AG08395 (cell line): ENCODE data around the gene XBP1.
"Not testable (repeated sequence)": the region's sequence is repeated elsewhere in the genome, so short reads cannot be mapped to it uniquely, and the experiment has no call there.

Experiments used
- DNase-seq: peaks from one replicate; pipeline ENCODE4 v3.0.0; 2012; ENCODE audit warnings: mixed read lengths, low spot score

XBP1 gene

DNA sequence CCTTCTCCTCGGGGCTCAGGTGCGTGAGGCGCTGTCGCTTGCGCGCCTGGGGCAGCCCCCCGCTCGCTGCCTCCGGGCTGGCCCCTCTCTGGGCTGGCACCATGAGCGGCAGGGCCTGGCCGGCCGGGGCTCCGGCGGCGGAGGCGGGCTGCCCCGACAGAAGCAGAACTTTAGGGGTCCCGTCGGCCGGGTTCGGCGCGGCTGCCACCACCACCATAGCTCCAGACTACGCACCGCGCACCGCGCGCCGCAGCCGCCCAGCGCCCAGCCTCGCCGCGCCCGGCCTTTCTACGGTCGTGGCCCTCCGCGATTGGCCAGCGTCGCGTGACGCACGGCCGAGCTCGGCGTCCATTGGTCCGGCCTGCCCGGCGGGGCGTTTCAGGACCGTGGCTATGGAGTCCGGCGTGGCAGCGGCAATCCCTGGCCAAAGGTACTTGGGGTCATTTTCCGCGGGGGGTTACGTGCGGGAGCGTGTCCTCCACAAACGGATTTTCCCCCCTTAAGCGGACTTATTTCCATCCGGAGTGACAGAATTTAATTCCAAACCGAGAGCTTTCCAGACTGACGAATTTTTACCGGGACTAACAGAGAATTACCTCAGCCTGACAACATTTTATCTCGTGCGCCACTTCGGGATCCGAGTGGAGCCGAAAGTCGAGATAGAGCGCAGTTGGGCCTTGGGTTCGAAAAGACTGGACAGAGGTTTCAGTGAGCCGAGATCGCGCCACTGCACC, at the start of gene XBP1:
XBP1 (minus strand) TSS at position 262 of the 734 bp plus-strand sequence.
- peak; percentile 99 for DNase-seq

DNA sequence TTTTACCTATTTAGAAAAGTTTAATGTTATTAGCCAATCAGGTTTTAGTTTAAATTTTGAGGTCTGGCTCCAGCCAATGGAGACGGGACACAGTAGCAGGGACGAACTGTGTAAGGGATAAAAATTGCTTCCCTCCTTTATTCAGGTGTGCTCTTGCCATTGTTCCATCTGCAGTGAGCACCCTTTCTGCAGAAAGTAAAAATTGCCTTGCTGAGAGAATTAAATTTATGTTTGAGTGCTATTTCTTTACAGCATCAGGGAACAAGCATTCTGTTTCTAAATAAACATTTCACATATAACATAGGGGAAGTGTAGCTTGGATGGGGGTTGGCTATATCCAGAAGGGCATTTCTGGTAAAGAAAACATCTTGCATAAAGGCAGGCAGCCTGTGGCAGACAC, 46.6 kb upstream of the XBP1 start:
- no peak for DNase-seq

DNA sequence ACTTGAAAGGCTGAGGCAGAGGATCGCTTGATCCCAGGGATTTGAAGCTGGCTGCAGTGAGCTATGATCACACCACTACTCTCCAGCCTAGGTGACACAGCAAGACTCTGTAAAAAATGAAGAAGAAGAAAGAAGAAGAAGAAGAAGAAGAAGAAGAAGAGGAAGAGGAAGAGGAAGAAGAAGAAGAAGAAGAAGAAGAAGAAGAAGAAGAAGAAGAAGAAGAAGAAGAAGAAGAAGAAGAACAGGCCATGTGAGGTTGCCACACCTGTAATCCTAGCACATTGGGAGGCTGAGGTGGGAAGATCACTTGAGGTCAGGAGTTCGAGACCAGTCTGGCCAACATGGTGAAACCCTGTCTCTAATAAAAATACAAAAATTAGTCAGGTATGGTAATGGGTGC, 43.9 kb upstream of the XBP1 start:
- not testable (repeated sequence) for DNase-seq

DNA sequence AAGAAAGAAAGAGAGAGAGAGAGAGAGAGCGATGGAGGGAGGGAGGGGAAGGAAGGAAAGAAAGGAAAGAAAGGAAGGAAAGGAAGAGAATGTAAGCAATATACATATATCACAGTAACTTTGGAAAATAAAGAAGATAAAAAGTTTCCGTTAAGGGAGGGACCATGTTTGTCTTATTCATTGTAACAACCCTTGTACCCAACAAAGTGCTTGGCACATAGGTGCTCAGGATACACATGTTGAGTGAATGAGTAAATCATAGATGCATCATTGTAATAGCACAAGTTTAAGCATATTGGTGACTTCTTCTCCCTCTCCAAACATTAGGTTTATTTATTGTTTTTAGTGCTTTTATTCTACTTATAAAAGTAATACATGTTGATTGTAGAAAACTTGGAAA, 43.3 kb upstream of the XBP1 start:
- no peak for DNase-seq

DNA sequence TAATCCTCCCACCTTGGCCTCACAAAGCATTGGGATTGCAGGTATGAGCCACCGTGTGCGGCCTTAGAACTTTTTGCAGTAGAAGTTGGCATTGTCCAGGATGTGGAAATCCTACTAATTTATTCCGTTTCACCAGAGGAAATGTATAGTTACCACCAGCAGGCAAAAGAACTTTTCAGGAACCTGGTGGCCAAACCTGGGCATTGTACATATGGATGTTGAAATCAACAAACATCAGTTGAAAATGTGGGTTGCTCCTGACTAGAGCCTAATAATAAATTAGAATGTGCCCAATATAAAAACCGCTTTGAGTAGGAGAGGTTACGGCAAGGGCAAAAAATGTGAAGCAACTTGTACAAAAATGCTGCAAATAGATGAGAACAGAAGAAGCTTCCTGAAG, 40.7 kb upstream of the XBP1 start:
- DNase-seq, result no peak

DNA sequence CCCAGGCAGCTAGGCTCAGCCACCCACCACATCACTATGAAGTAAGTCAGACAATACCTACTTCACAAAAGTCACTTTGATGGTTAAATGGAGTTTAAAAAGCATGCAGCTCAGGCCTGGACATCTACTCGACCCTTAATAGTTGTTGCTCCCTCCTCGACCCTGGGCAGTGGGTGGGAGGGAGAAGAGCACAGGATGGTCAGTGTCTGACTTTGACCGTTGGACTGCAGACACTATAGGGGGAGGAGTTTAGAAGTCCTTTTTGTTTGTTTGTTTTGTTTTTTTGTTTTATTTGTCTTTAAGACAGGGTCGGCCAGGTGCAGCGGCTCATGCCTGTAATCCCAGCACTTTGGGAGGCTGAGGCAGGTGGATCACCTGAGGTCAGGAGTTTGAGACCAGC, 38.6 kb upstream of the XBP1 start:
- no peak for DNase-seq

DNA sequence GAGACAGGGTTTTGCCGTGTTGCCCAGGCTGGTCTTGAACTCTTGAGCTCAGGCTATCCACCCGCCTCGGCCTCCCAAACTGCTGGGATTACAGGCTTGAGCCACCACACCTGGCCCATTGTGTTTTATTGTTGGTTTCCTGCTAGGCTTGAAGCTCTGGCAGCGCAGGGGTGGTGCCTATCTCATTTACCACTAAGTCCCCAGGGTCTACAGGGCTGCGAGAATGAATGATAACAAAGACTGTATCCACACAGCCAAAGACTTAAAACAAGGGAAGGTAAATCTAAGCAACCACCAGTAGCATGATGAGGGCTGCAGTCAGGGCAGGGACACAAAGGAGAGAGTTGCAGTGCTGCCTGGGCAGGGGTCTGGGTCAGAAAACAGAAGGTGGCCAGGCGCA, 37.3 kb upstream of the XBP1 start:
- no peak for DNase-seq

DNA sequence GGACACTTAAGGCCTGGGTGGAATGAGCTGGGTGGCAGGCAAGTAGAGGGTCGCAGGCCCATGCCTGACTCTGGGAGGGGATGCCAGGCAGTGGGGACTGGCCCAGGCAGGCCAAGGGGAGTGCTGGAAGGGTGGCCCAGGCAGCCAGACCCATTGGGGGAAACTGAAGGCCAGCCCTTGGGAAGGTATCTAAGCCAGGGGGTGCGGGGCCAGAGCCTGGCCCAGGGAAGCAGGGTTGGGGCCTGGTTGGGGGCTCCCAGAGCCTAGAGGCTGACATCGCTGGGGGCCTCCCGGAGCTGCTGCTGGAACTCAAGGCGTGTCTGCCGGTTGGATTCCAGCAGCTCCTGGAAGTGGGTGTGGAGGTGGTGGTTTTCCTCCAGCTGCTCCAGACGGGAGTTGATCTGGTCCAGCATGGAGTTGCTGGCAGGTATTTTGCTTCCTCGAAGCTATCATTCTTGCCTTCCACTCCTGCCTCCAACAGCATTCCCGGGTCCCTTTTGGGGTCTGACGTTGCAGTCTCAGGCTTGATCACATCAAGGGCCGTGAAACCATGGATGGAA, 35.3 kb upstream of the XBP1 start:
- DNase-seq, result no peak

DNA sequence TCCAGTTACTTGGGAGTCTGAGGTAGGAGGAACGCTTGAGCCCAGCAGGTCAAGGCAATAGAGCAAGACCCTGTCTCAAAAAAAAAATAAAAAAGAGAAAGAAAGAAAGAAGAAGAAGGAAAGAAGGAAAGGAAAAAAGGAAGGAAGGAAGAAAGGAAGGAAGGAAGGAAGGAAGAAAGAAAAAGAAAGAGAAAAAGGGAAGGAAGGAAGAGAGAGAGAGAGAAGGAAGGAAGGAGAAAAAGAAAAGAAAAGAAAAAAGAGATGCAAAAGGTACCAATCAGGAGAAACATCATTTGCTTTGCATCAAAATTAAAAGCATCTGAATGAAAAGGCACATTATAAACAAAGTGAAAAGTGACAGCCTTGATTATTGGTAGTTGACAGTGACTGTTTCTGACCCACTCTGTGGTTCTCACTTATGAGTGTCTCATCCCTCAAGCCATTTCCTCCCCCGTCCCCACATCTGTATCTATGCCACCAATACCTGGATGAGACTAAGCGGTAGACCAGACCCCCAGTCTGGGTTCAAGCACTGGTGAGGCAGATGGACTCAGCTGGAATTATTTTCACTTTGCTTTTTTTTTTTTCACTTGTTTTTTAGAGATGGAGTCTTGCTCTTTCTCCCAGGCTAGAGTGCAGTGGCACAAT, 33.0 kb upstream of the XBP1 start:
- no peak for DNase-seq

DNA sequence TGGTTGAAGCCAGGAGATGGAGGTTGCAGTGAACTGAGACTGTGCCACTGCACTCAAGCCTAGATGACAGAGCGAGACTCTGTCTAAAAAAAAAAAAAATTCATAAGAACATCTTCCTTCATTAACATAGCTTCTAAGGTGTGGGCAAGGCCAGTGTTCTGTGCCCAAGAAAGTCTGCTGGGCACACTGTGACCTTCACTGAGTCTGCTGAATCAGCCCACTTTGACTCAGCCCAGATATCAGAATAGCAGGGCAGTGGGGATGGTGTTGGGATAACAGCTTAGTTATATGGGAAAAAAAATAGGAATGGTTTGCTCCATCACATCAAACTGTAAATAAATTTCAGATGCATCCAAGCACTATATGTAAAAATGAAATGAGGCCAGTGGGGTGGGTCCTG, 32.4 kb upstream of the XBP1 start:
- no peak for DNase-seq

DNA sequence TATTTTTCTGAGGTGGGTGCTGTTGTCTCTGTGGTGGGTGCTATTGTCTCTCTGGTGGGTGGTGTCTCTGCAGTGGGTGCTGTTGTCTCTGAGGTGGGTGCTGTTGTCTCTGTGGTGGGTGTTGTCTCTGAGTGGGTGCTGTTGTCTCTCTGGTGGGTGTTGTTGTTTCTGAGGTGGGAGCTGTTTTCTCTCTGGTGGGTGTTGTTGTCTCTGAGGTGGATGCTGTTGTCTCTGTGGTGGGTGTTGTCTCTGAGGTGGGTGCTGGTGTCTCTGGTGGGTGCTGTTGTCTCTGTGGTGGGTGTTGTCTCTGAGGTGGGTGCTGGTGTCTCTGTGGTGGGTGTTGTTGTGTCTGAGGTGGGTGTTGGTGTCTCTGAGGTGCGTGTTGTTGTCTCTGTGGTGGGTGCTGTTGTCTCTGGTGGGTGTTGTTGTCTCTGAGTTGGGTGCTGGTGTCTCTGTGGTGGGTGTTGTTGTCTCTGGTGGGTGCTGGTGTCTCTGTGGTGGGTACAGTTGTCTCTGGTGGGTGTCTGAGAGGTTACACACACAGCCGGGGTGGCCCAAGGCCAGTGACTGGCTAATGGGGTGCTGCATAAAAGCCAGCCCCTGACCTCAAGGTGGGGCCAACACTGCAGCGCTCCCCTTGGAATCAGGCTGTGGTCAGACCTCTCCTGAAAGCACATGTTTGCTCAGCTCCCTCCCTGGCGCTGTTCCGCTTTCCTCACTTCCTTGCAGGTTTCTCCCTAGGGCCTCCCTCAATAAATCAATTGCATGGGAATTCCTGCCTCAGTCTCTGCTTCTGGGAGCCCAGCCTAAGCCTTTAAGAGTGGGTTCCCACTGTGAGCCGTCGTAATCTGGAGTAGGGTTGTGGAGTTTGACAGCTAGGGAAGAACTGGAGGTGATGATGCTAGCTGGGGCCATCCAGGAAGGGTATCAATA, 31.0 kb upstream of the XBP1 start:
- DNase-seq, result no peak

DNA sequence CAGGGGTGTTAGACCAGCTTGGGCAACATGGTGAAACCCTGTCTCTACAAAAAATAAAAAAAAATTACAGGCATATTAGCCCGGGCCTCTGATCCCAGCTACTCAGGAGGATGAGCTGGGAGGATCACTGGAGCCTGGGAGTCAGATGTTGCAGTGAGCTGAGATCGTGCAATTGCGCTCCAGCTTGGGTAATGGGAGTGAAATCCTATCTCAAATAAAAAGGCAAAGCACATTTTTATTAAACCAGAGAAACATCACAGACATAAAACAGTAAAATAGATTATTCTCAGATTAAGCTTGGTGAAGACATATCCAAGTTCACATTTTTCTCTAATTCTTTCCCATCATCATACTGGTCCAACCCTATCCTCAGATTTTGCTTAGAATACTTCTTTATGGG, 30.1 kb upstream of the XBP1 start:
- DNase-seq, result no peak

DNA sequence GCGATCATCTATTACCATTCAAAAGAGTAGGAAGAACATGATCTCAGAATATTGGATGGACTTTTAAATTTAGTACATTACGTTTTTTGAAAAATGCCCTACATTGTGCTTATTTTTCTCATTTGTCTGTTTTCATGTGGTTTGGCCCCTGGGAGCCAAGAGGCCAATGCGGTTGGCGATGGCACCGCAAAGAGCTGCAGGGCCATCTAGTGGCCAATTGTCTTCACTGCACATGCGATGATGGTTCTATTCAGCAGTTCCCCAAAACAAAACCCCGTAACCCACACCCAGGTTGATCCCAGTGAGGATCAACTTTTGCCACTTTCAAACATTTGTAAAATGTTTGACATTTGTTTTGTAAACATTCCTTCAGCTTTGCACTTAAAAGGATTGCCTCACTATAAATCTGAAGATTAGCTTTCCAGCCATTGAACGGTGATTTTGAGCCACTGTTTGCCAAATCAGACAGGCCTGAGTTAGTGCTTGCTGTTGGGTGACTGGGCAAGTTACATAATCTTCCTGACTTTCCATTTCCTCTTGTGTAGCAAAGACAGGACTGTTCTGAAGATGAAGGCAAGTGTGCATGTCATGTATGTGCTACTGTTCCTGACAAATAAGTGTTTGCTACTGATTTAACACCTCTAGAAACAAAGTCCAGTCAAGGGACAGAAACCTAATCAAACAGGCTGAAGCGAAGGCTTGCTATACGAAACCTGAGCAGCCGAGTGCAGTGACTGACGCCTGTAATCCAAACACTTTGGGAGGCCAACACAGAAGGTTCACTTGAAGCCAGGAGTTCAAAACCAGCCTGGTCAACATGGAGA, 29.2 kb upstream of the XBP1 start:
- peak; percentile 83 for DNase-seq

DNA sequence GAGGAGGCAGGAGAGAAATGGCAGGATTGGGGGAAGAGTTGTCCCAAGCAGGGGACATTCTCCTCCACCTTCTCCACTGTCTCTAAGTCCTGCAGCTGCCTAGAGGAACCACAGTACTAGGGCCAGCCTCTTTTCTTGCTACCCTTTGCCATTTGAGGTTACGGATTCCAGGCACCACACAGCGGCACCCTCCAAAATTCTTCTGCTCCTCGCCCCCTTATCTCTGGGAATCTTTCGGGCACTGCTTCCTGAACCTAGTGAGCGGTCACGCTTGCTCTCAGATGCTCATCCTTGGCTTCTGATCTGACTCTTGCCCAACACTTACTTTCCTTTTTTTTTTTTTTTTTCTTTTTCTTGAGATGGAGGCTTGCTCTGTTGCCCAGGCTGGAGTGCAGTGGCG, 26.6 kb upstream of the XBP1 start:
- no peak for DNase-seq

DNA sequence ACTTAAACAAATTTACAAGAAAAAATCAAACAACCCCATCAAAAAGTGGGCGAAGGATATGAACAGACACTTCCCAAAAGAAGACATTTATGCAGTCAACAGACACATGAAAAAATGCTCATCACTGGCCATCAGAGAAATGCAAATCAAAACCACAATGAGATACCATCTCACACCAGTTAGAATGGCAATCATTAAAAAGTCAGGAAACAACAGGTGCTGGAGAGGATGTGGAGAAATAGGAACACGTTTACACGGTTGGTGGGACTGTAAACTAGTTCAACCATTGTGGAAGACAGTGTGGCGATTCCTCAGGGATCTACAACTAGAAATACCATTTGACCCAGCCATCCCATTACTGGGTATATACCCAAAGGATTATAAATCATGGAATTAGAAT, 26.1 kb upstream of the XBP1 start:
- not testable (repeated sequence) for DNase-seq

DNA sequence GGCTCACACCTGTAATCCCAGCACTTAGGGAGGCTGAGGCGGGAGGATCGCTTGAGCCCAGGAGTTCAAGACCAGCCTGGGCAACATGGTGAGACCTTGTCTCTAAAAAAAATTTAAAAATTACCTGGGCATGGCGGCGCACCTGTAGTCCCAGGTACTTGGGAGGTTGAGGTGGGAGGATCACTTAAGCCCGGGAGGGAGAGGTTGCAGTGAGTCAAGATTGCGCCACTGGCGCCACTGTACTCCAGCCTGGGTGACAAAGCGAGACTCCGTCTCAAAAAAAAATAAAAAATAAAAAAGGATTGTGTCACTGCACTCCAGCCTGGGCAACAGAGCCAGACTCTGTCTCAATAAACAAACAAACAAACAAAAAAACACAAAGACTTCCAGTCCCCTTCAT, 24.1 kb upstream of the XBP1 start:
- not testable (repeated sequence) for DNase-seq

DNA sequence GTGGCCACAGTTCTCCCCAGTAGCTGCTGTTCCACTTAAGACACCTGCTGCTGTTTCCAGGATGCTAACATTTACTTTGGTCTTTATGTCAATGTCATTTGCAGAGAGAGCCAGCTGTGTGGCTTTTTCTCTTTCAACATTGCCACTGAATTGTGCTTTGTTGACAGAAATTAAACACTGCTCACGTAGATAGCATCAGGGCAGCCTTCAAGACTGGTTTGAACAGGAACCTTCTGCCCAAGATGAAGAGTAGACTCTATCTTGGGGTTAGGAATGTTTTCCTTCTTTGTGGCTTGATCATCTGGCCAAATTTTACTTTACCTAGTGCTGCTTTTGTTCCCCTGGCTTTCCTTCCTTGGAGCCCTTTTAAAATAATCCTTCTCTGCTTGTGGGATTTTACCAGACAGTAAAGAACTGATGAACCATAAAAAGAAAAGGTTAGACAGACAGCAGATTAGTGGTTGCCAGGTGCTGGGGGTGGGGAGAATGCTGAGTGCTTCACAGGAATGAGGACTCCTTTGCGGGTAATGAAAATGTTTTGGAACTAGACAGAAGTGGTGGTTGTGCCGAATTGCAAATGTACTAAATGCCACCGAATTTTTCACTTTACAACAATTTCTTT, 22.7 kb upstream of the XBP1 start:
- no peak for DNase-seq

DNA sequence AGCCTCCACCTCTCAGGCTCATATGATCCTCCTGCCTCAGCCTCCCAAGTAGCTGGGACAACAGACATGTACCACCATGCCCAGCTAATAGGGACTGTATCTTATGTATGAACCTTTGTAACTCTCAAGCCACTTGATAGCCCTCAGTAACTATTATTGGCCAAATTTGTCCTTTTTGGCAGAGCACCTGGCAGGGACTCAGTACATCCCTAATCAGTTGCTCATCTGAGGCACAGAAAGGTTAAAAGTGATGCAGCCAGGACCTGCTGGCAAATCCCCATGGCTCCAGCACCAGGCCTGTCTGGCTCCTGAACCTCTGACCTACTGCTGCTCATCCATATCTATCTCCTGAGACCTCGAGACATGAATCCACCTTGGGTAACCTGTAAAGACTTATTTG, 21.1 kb upstream of the XBP1 start:
- no peak for DNase-seq

DNA sequence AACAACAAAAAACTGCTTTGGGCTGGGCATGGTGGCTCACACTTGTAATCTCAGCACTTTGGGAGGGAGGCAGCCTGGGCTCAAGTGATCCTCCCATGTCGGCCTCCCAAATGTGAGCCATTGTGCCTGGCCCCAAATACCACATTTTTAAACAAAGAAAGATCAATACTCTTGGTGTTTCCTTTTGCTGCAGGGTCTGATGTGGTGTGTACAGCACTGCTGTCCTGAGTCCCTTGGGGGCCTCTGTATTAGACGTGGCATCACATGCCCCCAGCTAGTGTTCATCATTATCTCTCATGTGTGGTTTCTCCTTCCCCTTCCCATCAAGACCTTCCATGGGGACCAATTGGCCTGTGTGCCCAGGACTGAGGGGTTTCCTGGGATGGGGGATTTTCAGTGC, 20.5 kb upstream of the XBP1 start:
- no peak for DNase-seq

DNA sequence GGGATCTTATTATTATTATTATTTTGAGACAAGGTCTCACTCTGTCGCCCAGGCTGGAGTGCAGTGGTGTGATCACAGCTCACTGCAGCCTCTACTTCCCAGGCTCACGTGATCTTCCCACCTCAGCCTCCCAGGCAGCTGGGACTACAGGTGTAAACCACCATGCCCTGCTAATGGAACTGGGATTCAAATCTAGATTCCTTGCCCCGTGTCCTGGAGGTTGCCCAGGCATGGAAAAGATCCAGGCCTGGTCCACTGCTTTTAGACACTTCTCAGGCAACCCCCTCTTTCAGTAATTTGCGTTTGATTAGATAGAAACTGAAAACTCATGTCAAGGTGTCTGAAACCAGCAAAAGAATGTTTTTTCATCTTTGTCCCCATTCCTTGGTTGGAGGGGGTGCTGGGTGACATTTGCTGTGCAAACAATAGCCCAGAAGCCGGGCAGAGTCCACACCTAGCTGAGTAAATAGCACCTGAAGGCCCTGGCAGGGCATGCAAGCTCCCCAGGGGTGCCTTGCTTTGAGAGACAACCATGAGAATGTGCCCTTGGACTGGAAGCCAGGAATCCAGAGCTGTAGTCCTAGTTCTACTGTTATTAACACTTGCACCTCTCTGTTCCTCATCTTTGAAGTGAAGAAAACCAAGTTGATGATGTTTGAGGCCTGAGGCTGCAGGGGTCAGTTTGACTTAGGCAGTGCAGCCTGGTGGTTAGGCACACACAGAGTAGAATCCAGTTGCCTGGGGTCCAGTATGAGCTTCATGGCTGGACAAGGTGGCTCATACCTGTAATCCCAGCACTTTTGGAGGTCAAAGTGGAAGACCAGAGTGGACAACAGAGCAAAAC, 19.1 kb upstream of the XBP1 start:
- DNase-seq, result no peak
